WTC11 (cell line): ENCODE measurements around the gene SPOCK2. TPM values are rescaled to one million over a fixed set of nuclear protein-coding genes. Genes with fewer than 3 reads are reported as not detected.
A peak's percentile ranks its signal among the peaks of the same experiment; 100 is the strongest.

Experiments
- ATAC-seq: fragments of 200-7000 bp; cut with Tn5 transposase; 2 replicates; pipeline ENCODE4 v1.10.0; 2021; ENCODE audit warnings: mild to moderate bottlenecking, moderate library complexity
- CTCF ChIA-PET: fragments of 300-600 bp; sonication (Branson Sonifier 250); formaldehyde crosslinking; loops from one replicate; lab custom pipeline; 2021; ENCODE audit warnings: antibody characterized with exemption; lab: Charles Lee
- POLR2A ChIA-PET: fragments of 350-600 bp; sonication (Branson Sonifier 250); formaldehyde crosslinking; loops from one replicate; lab custom pipeline; 2021; ENCODE audit warnings: antibody characterized with exemption; lab: Charles Lee
- DNase-seq: peaks from one replicate; pipeline ENCODE4 v3.0.0; 2021; ENCODE audit warnings: low spot score
- H3K27ac Mint-ChIP-seq: 2 replicates; pipeline ENCODE4 v1.8.0; 2021; ENCODE audit warnings: mixed read lengths
- H3K27me3 Mint-ChIP-seq: 2 replicates; pipeline ENCODE4 v1.8.0; 2021; ENCODE audit warnings: low read depth, mild to moderate bottlenecking, moderate library complexity, mixed read lengths
- H3K36me3 Mint-ChIP-seq: 2 replicates; pipeline ENCODE4 v1.8.0; 2021; ENCODE audit warnings: mixed read lengths
- H3K4me1 Mint-ChIP-seq: 2 replicates; pipeline ENCODE4 v1.8.0; 2022; ENCODE audit warnings: mixed read lengths
- H3K4me3 Mint-ChIP-seq: 2 replicates; pipeline ENCODE4 v1.8.0; 2021; ENCODE audit warnings: mild to moderate bottlenecking, moderate library complexity, mixed read lengths
- H3K9me3 Mint-ChIP-seq: 2 replicates; pipeline ENCODE4 v1.8.0; 2021; ENCODE audit warnings: mixed read lengths
- ESRRA ChIP-seq: sonication (generic); formaldehyde crosslinking; IDR thresholded peaks from 2 replicates; pipeline ENCODE4 v1.8.1; 2022; ENCODE audit warnings: mild to moderate bottlenecking, missing genetic modification reagents, borderline replicate concordance
- ETV6 ChIP-seq: sonication (generic); formaldehyde crosslinking; IDR thresholded peaks from 2 replicates; pipeline ENCODE4 v1.8.1; 2022; ENCODE audit warnings: mild to moderate bottlenecking, missing genetic modification reagents
- FOXJ3 ChIP-seq: sonication (generic); formaldehyde crosslinking; IDR thresholded peaks from 2 replicates; pipeline ENCODE4 v1.9.0; 2021; ENCODE audit warnings: missing genetic modification reagents, mild to moderate bottlenecking, borderline replicate concordance
- GABPB1 ChIP-seq: sonication (generic); formaldehyde crosslinking; IDR thresholded peaks from 2 replicates; pipeline ENCODE4 v1.8.1; 2023; ENCODE audit warnings: mild to moderate bottlenecking, missing genetic modification reagents
- JUN ChIP-seq: sonication (generic); formaldehyde crosslinking; IDR thresholded peaks from 2 replicates; pipeline ENCODE4 v1.8.0; 2023; ENCODE audit warnings: mild to moderate bottlenecking, missing genetic modification reagents
- MYBL2 ChIP-seq: sonication (generic); formaldehyde crosslinking; IDR thresholded peaks from 2 replicates; pipeline ENCODE4 v1.8.1; 2023; ENCODE audit warnings: mild to moderate bottlenecking, moderate library complexity, missing genetic modification reagents
- NR3C1 ChIP-seq: sonication (generic); formaldehyde crosslinking; conservative IDR thresholded peaks from 2 replicates; pipeline ENCODE4 v1.8.1; 2023; ENCODE audit warnings: low read depth, mild to moderate bottlenecking, missing genetic modification reagents
- PRRX2 ChIP-seq: fragments of 250-450 bp; sonication (Bioruptor Pico); IDR thresholded peaks from 2 replicates; pipeline ENCODE4 v1.8.0; 2021; ENCODE audit warnings: mild to moderate bottlenecking
- SMAD3 ChIP-seq: sonication (generic); formaldehyde crosslinking; IDR thresholded peaks from 2 replicates; pipeline ENCODE4 v1.8.0; 2022; ENCODE audit warnings: missing genetic modification reagents, mild to moderate bottlenecking, borderline replicate concordance
- ZNF317 ChIP-seq: sonication (generic); formaldehyde crosslinking; IDR thresholded peaks from 2 replicates; pipeline ENCODE4 v1.8.1; 2023; ENCODE audit warnings: low read depth, mild to moderate bottlenecking, moderate library complexity, missing genetic modification reagents, borderline replicate concordance
- ZNF416 ChIP-seq: fragments of 250-450 bp; sonication (Bioruptor Pico); IDR thresholded peaks from 2 replicates; pipeline ENCODE4 v1.9.0; 2021; ENCODE audit warnings: mild to moderate bottlenecking, inconsistent platforms
- total RNA-seq: library from RNA; stranded (reverse); gene quantifications from 3 replicates; pipeline ENCODE4 v1.2.3, GENCODE V29; 2021
- TF ChIP-seq, protein P1 (sequence below): sonication (generic); formaldehyde crosslinking; IDR thresholded peaks from 2 replicates; pipeline ENCODE4 v1.8.1; 2023; ENCODE audit warnings: mild to moderate bottlenecking, missing genetic modification reagents, borderline replicate concordance
- TF ChIP-seq, protein P2 (sequence below): sonication (generic); formaldehyde crosslinking; IDR thresholded peaks from 2 replicates; pipeline ENCODE4 v1.8.1; 2023; ENCODE audit warnings: mild to moderate bottlenecking, missing genetic modification reagents, moderate library complexity
- TF ChIP-seq, protein P3 (sequence below): sonication (generic); formaldehyde crosslinking; IDR thresholded peaks from 2 replicates; pipeline ENCODE4 v1.8.0; 2022; ENCODE audit warnings: mild to moderate bottlenecking, missing genetic modification reagents
- TF ChIP-seq, protein P4 (sequence below): sonication (generic); formaldehyde crosslinking; IDR thresholded peaks from 2 replicates; pipeline ENCODE4 v1.8.0; 2023; ENCODE audit warnings: missing genetic modification reagents, mild to moderate bottlenecking, borderline replicate concordance
- TF ChIP-seq, protein P5 (sequence below): sonication (generic); formaldehyde crosslinking; IDR thresholded peaks from 2 replicates; pipeline ENCODE4 v1.8.0; 2022; ENCODE audit warnings: mild to moderate bottlenecking, missing genetic modification reagents
- TF ChIP-seq, protein P6 (sequence below): fragments of 250-450 bp; sonication (Bioruptor Pico); IDR thresholded peaks from 2 replicates; pipeline ENCODE4 v1.9.0; 2021; ENCODE audit warnings: mild to moderate bottlenecking
- TF ChIP-seq, protein P7 (sequence below): sonication (generic); formaldehyde crosslinking; IDR thresholded peaks from 2 replicates; pipeline ENCODE4 v1.8.1; 2023; ENCODE audit warnings: mild to moderate bottlenecking, missing genetic modification reagents

SPOCK2 gene
- total RNA-seq, 1 experiment from 2014 or later = 4.7 TPM

DNA sequence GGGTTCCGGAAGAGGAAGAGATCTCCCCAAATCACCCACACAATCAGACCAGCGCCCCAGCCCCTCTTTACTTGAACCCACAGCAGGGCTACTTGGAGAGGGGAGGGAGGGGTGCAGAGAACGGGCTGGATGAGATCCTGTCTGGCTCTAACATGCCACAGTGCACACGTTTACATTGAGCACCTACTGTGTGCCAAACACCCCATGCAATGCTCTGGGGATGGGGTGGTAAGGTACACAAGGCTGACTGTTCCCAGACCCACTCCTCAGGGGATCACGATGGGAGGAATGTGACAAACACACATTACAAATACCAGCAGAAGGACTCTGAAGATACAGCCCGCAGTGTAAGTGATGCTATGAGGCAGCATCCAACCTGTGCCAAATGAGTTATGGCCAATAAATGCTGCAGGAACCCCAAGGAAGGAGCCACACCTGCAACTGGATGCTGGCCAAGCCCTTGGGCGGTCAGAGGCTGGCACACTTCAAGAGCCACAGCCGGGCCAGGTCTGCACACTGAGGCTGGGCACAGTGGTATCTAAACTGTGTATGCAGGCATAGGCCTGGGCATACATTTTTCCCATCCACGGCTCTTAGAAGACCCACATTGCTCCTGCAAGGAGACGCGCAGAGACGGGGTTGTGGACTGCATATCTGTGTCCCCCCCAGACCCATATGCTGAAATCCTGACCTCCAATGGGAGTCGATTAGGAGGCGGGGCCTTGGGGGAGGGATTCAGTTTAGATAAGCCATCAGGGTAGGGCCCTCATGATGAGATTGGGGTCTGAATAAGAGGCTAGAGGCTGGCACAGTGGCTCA lies 6.4 kb downstream of the SPOCK2 start (continued):
- TF ChIP-seq, protein P1, sequence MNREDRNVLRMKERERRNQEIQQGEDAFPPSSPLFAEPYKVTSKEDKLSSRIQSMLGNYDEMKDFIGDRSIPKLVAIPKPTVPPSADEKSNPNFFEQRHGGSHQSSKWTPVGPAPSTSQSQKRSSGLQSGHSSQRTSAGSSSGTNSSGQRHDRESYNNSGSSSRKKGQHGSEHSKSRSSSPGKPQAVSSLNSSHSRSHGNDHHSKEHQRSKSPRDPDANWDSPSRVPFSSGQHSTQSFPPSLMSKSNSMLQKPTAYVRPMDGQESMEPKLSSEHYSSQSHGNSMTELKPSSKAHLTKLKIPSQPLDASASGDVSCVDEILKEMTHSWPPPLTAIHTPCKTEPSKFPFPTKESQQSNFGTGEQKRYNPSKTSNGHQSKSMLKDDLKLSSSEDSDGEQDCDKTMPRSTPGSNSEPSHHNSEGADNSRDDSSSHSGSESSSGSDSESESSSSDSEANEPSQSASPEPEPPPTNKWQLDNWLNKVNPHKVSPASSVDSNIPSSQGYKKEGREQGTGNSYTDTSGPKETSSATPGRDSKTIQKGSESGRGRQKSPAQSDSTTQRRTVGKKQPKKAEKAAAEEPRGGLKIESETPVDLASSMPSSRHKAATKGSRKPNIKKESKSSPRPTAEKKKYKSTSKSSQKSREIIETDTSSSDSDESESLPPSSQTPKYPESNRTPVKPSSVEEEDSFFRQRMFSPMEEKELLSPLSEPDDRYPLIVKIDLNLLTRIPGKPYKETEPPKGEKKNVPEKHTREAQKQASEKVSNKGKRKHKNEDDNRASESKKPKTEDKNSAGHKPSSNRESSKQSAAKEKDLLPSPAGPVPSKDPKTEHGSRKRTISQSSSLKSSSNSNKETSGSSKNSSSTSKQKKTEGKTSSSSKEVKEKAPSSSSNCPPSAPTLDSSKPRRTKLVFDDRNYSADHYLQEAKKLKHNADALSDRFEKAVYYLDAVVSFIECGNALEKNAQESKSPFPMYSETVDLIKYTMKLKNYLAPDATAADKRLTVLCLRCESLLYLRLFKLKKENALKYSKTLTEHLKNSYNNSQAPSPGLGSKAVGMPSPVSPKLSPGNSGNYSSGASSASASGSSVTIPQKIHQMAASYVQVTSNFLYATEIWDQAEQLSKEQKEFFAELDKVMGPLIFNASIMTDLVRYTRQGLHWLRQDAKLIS (CRISPR knock-in tag) = no peak
- no peak for TF ChIP-seq NR3C1
- no peak for TF ChIP-seq ETV6 (CRISPR knock-in tag)
- no peak for TF ChIP-seq ZNF416 (CRISPR knock-in tag)
- no peak for TF ChIP-seq FOXJ3 (CRISPR knock-in tag)
- no peak for TF ChIP-seq MYBL2 (CRISPR knock-in tag)
- TF ChIP-seq, protein P2, sequence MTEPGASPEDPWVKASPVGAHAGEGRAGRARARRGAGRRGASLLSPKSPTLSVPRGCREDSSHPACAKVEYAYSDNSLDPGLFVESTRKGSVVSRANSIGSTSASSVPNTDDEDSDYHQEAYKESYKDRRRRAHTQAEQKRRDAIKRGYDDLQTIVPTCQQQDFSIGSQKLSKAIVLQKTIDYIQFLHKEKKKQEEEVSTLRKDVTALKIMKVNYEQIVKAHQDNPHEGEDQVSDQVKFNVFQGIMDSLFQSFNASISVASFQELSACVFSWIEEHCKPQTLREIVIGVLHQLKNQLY = no peak

DNA sequence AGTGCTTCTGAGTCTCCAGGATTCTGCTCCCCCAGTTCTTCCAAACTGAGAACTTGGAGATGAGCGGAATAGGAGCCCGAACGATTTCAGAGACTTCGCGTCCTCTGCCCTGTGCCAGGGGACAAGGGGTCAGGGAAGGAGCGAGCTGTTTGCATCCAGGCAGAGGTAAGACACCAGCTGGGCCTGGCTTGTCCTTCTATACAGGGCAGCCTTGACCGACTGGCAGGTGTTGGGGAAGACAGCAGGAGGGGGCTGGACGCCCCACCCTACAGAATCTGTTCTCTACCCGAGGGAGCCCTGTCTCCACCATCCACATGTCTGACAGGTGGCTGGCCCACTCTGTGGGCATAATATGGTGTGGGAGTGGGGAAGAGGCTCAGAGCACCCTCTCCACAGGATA lies 7.1 kb downstream of the SPOCK2 start:
- Mint-ChIP-seq H3K4me1 (peaks cover 9% of the 10 kb centered on the region), H3K27me3 (peaks cover 17% of the 10 kb centered on the region), H3K36me3 (no peaks in the 10 kb centered on the region), H3K4me3 (no peak overlapping the region), H3K27ac (peak overlapping the region; percentile 67; the same call in 1 of the 2 replicates), H3K9me3 (no peaks in the 10 kb centered on the region)
- ChIA-PET POLR2A (no interaction called here), CTCF (interaction anchor here (1.3 kb wide), 1 partner anchor 11 kb away, joined by 4 read pairs; no protein-coding TSS in a partner anchor)
- no peak for ATAC-seq
- DNase-seq = no peak
- TF ChIP-seq, protein P3, sequence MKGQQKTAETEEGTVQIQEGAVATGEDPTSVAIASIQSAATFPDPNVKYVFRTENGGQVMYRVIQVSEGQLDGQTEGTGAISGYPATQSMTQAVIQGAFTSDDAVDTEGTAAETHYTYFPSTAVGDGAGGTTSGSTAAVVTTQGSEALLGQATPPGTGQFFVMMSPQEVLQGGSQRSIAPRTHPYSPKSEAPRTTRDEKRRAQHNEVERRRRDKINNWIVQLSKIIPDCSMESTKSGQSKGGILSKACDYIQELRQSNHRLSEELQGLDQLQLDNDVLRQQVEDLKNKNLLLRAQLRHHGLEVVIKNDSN (CRISPR knock-in tag) = no peak
- TF ChIP-seq, protein P4, sequence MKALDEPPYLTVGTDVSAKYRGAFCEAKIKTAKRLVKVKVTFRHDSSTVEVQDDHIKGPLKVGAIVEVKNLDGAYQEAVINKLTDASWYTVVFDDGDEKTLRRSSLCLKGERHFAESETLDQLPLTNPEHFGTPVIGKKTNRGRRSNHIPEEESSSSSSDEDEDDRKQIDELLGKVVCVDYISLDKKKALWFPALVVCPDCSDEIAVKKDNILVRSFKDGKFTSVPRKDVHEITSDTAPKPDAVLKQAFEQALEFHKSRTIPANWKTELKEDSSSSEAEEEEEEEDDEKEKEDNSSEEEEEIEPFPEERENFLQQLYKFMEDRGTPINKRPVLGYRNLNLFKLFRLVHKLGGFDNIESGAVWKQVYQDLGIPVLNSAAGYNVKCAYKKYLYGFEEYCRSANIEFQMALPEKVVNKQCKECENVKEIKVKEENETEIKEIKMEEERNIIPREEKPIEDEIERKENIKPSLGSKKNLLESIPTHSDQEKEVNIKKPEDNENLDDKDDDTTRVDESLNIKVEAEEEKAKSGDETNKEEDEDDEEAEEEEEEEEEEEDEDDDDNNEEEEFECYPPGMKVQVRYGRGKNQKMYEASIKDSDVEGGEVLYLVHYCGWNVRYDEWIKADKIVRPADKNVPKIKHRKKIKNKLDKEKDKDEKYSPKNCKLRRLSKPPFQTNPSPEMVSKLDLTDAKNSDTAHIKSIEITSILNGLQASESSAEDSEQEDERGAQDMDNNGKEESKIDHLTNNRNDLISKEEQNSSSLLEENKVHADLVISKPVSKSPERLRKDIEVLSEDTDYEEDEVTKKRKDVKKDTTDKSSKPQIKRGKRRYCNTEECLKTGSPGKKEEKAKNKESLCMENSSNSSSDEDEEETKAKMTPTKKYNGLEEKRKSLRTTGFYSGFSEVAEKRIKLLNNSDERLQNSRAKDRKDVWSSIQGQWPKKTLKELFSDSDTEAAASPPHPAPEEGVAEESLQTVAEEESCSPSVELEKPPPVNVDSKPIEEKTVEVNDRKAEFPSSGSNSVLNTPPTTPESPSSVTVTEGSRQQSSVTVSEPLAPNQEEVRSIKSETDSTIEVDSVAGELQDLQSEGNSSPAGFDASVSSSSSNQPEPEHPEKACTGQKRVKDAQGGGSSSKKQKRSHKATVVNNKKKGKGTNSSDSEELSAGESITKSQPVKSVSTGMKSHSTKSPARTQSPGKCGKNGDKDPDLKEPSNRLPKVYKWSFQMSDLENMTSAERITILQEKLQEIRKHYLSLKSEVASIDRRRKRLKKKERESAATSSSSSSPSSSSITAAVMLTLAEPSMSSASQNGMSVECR (CRISPR knock-in tag) = no peak
- TF ChIP-seq ESRRA (no peak), SMAD3 (CRISPR knock-in tag) (no peak), GABPB1 (no peak), PRRX2 (no peak), ZNF317 (CRISPR knock-in tag) (no peak), JUN (CRISPR knock-in tag) (no peak)
- TF ChIP-seq, protein P5, sequence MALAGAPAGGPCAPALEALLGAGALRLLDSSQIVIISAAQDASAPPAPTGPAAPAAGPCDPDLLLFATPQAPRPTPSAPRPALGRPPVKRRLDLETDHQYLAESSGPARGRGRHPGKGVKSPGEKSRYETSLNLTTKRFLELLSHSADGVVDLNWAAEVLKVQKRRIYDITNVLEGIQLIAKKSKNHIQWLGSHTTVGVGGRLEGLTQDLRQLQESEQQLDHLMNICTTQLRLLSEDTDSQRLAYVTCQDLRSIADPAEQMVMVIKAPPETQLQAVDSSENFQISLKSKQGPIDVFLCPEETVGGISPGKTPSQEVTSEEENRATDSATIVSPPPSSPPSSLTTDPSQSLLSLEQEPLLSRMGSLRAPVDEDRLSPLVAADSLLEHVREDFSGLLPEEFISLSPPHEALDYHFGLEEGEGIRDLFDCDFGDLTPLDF (CRISPR knock-in tag) = no peak
- TF ChIP-seq, protein P6, sequence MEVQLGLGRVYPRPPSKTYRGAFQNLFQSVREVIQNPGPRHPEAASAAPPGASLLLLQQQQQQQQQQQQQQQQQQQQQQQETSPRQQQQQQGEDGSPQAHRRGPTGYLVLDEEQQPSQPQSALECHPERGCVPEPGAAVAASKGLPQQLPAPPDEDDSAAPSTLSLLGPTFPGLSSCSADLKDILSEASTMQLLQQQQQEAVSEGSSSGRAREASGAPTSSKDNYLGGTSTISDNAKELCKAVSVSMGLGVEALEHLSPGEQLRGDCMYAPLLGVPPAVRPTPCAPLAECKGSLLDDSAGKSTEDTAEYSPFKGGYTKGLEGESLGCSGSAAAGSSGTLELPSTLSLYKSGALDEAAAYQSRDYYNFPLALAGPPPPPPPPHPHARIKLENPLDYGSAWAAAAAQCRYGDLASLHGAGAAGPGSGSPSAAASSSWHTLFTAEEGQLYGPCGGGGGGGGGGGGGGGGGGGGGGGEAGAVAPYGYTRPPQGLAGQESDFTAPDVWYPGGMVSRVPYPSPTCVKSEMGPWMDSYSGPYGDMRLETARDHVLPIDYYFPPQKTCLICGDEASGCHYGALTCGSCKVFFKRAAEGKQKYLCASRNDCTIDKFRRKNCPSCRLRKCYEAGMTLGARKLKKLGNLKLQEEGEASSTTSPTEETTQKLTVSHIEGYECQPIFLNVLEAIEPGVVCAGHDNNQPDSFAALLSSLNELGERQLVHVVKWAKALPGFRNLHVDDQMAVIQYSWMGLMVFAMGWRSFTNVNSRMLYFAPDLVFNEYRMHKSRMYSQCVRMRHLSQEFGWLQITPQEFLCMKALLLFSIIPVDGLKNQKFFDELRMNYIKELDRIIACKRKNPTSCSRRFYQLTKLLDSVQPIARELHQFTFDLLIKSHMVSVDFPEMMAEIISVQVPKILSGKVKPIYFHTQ (CRISPR knock-in tag) = no peak
- TF ChIP-seq, protein P7, sequence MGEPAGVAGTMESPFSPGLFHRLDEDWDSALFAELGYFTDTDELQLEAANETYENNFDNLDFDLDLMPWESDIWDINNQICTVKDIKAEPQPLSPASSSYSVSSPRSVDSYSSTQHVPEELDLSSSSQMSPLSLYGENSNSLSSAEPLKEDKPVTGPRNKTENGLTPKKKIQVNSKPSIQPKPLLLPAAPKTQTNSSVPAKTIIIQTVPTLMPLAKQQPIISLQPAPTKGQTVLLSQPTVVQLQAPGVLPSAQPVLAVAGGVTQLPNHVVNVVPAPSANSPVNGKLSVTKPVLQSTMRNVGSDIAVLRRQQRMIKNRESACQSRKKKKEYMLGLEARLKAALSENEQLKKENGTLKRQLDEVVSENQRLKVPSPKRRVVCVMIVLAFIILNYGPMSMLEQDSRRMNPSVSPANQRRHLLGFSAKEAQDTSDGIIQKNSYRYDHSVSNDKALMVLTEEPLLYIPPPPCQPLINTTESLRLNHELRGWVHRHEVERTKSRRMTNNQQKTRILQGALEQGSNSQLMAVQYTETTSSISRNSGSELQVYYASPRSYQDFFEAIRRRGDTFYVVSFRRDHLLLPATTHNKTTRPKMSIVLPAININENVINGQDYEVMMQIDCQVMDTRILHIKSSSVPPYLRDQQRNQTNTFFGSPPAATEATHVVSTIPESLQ (CRISPR knock-in tag) = no peak
